MM.1S (cell line): ENCODE data around the gene SPTBN1.

Experiments
- DNase-seq: peaks from one replicate; pipeline ENCODE4 v3.0.0-alpha.2; 2015
- H2AFZ ChIP-seq: fragments of 300-600 bp; sonication (generic); 2 replicates; pipeline ENCODE4 v1.6.0; 2016; ENCODE audit warnings: antibody characterized with exemption, low read length
- H3F3A ChIP-seq: fragments of 300-600 bp; sonication (generic); 2 replicates; pipeline ENCODE4 v1.6.1; 2016; ENCODE audit warnings: mild to moderate bottlenecking, antibody characterized with exemption, low read length, moderate library complexity, mixed read lengths; ENCODE audit not compliant: insufficient read depth
- H3K27ac ChIP-seq: fragments of 300-600 bp; sonication (generic); 2 replicates; pipeline ENCODE4 v1.5.1; 2016; ENCODE audit warnings: mild to moderate bottlenecking, low read length
- H3K27me3 ChIP-seq: fragments of 300-600 bp; sonication (generic); replicated peaks from 2 replicates; pipeline ENCODE4 v1.6.0; 2016; ENCODE audit warnings: low read length; ENCODE audit not compliant: insufficient read depth
- H3K36me3 ChIP-seq: fragments of 300-600 bp; sonication (generic); replicated peaks from 2 replicates; pipeline ENCODE4 v1.6.1; 2016; ENCODE audit warnings: mild to moderate bottlenecking, low read length, mixed read lengths; ENCODE audit not compliant: insufficient read depth
- H3K4me1 ChIP-seq: fragments of 300-600 bp; sonication (generic); 2 replicates; pipeline ENCODE4 v1.6.1; 2016; ENCODE audit warnings: low read length, mixed read lengths
- H3K4me2 ChIP-seq: fragments of 300-600 bp; sonication (generic); 2 replicates; pipeline ENCODE4 v1.6.0; 2016; ENCODE audit warnings: low read depth, low read length
- H3K4me3 ChIP-seq: fragments of 300-600 bp; sonication (generic); 2 replicates; pipeline ENCODE4 v1.5.1; 2016; ENCODE audit warnings: low read length, mixed read lengths
- H3K79me2 ChIP-seq: fragments of 300-600 bp; sonication (generic); 2 replicates; pipeline ENCODE4 v1.6.1; 2016; ENCODE audit warnings: mixed run types, low read length, mixed read lengths
- H3K9ac ChIP-seq: fragments of 300-600 bp; sonication (generic); 2 replicates; pipeline ENCODE4 v1.6.1; 2016; ENCODE audit warnings: low read length, mixed read lengths
- H3K9me2 ChIP-seq: fragments of 300-600 bp; sonication (generic); replicated peaks from 2 replicates; pipeline ENCODE4 v1.6.1; 2016; ENCODE audit warnings: mild to moderate bottlenecking, low read length, mixed read lengths; ENCODE audit not compliant: insufficient read depth
- H3K9me3 ChIP-seq: fragments of 300-600 bp; sonication (generic); replicated peaks from 2 replicates; pipeline ENCODE4 v1.6.1; 2016; ENCODE audit warnings: mild to moderate bottlenecking, low read length, mixed read lengths; ENCODE audit not compliant: insufficient read depth
- H4K20me1 ChIP-seq: fragments of 300-600 bp; sonication (generic); 2 replicates; pipeline ENCODE4 v1.6.1; 2016; ENCODE audit warnings: mild to moderate bottlenecking, low read length, moderate library complexity, mixed read lengths; ENCODE audit not compliant: insufficient read depth
- EZH2 ChIP-seq: fragments of 300-600 bp; sonication (generic); optimal IDR thresholded peaks from 2 replicates; pipeline ENCODE3; 2017; ENCODE audit warnings: low read depth, mild to moderate bottlenecking, antibody characterized with exemption, low read length, mixed read lengths
- EZH2phosphoT487 ChIP-seq: fragments of 300-600 bp; sonication (generic); IDR thresholded peaks from 2 replicates; pipeline ENCODE4 v1.6.1; 2018; ENCODE audit warnings: antibody characterized with exemption, low read length
- TF ChIP-seq, protein P1 (sequence below): fragments of 300-600 bp; sonication (generic); IDR thresholded peaks from 2 replicates; pipeline ENCODE4 v1.5.1; 2016; ENCODE audit warnings: antibody characterized with exemption, low read length, mixed read lengths

Gene SPTBN1

DNA sequence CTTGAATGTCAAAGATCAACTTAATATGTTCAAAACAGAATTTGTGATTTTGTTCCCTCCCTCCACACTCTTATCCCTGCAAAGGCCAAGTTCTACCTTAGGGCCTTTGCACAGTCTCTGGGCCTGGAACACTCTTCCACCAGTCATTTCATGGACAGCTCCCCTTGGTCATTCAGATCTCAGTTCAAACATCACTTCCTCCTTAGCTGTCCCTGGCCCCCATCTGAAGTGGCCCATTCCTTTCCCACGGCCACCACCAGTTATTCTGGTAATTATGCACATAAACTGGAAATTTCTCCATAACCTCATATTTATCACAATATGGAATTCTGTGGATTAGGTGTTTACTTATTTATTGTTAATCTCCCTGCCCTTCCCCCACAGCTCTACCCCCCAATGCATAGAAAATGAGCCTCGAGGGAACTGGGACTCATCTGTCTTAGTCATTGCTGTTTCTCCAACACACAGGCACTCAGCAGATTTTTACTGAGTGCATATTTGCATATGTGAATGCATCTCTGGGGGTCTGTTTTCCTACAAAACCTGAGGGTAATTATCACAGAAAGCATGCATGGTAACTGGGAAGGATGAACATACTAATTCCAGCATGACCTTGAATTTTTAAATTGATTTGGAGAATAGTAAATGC lies 35.5 kb upstream of the SPTBN1 start:
- no peak overlapping the region for H3K9ac ChIP-seq
- no peak for TF ChIP-seq EZH2
- TF ChIP-seq, protein P1, sequence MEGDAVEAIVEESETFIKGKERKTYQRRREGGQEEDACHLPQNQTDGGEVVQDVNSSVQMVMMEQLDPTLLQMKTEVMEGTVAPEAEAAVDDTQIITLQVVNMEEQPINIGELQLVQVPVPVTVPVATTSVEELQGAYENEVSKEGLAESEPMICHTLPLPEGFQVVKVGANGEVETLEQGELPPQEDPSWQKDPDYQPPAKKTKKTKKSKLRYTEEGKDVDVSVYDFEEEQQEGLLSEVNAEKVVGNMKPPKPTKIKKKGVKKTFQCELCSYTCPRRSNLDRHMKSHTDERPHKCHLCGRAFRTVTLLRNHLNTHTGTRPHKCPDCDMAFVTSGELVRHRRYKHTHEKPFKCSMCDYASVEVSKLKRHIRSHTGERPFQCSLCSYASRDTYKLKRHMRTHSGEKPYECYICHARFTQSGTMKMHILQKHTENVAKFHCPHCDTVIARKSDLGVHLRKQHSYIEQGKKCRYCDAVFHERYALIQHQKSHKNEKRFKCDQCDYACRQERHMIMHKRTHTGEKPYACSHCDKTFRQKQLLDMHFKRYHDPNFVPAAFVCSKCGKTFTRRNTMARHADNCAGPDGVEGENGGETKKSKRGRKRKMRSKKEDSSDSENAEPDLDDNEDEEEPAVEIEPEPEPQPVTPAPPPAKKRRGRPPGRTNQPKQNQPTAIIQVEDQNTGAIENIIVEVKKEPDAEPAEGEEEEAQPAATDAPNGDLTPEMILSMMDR: no peak
- H2AFZ ChIP-seq: no peak overlapping the region
- no peaks in the 10 kb centered on the region for H3K36me3 ChIP-seq
- no peak overlapping the region for H3K4me2 ChIP-seq
- H3K4me3 ChIP-seq: no peak overlapping the region
- no peaks in the 10 kb centered on the region for H3K79me2 ChIP-seq
- H3K9me3 ChIP-seq: no peaks in the 10 kb centered on the region
- no peaks in the 10 kb centered on the region for H3K9me2 ChIP-seq
- H3K27ac ChIP-seq: no peak overlapping the region
- H3F3A ChIP-seq: no peaks in the 10 kb centered on the region
- no peaks in the 10 kb centered on the region for H3K27me3 ChIP-seq
- DNase-seq: no peak
- no peaks in the 10 kb centered on the region for H3K4me1 ChIP-seq
- no peaks in the 10 kb centered on the region for H4K20me1 ChIP-seq

DNA sequence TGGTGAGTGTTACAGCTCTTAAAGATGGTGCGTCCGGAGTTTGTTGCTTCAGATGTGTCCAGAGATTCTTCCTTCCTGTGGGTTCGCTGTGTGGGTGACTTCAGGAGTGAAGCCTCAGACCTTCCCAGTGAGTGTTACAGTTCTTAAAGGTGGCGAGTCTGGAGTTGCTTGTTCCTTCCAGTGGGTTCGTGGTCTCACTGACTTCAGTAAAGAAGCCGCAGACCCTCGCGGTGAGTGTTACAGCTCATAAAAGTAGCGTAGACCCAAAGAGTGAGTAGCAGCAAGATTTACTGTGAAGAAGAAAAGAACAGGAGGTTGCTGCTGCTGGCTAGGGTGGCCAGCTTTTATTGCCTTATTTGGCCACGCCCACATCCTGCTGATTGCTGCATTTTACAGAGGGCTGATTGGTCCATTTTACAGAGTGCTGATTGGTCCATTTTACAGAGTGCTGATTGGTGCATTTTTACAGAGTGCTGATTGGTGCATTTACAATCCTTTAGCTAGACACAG lies 34.0 kb upstream of the SPTBN1 start:
- TF ChIP-seq EZH2phosphoT487: no peak
- TF ChIP-seq, protein P1: no peak
- no peak for TF ChIP-seq EZH2
- Histone ChIP-seq H3K9me2 (no peaks in the 10 kb centered on the region), H3F3A (no peaks in the 10 kb centered on the region), H3K9ac (no peak overlapping the region), H4K20me1 (no peaks in the 10 kb centered on the region), H2AFZ (no peak overlapping the region), H3K4me1 (no peaks in the 10 kb centered on the region), H3K36me3 (no peaks in the 10 kb centered on the region), H3K79me2 (no peaks in the 10 kb centered on the region), H3K27me3 (no peaks in the 10 kb centered on the region), H3K9me3 (no peaks in the 10 kb centered on the region), H3K27ac (no peak overlapping the region), H3K4me2 (no peak overlapping the region), H3K4me3 (no peak overlapping the region)
- DNase-seq: no peak

DNA sequence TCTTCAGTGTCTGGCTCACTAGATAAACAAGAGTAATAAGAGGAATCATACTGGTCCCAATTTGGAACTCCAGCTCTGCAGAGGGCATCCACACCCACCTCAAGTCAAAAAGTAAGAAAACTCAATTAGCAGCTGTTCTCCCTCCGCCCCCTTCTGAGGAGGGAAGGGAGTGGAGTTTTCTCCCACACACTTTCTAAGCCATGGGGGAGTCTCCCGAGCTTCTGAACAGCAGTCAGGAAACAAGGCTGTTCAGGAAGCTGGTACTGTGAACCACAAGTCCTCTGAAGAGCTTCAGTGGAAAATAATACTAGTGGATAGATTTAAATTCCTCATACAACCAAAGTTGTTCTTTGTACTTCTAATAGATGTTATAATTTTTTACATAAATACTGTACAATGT lies 32.9 kb upstream of the SPTBN1 start:
- no peaks in the 10 kb centered on the region for H3K79me2 ChIP-seq
- DNase-seq: no peak
- no peak overlapping the region for H3K4me3 ChIP-seq
- H3K9ac ChIP-seq: no peak overlapping the region
- H3F3A ChIP-seq: no peaks in the 10 kb centered on the region
- H3K4me1 ChIP-seq: no peaks in the 10 kb centered on the region
- TF ChIP-seq EZH2phosphoT487 (no peak), EZH2 (no peak)
- TF ChIP-seq, protein P1: no peak
- no peaks in the 10 kb centered on the region for H3K36me3 ChIP-seq
- no peak overlapping the region for H3K4me2 ChIP-seq
- H3K27ac ChIP-seq: no peak overlapping the region
- H2AFZ ChIP-seq: no peak overlapping the region
- H4K20me1 ChIP-seq: no peaks in the 10 kb centered on the region
- no peaks in the 10 kb centered on the region for H3K9me2 ChIP-seq
- H3K27me3 ChIP-seq: no peaks in the 10 kb centered on the region
- H3K9me3 ChIP-seq: no peaks in the 10 kb centered on the region
